Measurements from ENCODE around the gene IQCN.

The IQCN gene

GRCh38 chr19:18301718-18302111 is 27.5 kb upstream of the IQCN start:
- H3K27ac ChIP-seq: no peak overlapping the region
- no peak for TF ChIP-seq CTCF (conservative IDR thresholded peaks at IDR 0.05)

GRCh38 chr19:18300930-18301717 is 26.9 kb upstream of the IQCN start:
- H3K27ac ChIP-seq: no peak overlapping the region
- TF ChIP-seq CTCF (conservative IDR thresholded peaks at IDR 0.05): no peak

- no peak for TF ChIP-seq CTCF (conservative IDR thresholded peaks at IDR 0.05)
- H3K27ac ChIP-seq: no peak overlapping the region
Observed at GRCh38 chr19:18299654-18300053, 25.4 kb upstream of the IQCN start.

- TF ChIP-seq CTCF (conservative IDR thresholded peaks at IDR 0.05): no peak
Observed at GRCh38 chr19:18298601-18299000, 24.3 kb upstream of the IQCN start.

GRCh38 chr19:18297308-18297707 is 23.1 kb upstream of the IQCN start:
- TF ChIP-seq CTCF (conservative IDR thresholded peaks at IDR 0.05): no peak
- no peak overlapping the region for H3K27ac ChIP-seq

More at GRCh38 chr19:18298601-18299000, 24.3 kb upstream of the IQCN start:
- H3K27ac ChIP-seq: no peak overlapping the region

GRCh38 chr19:18295034-18295451 is 20.8 kb upstream of the IQCN start:
- no peak overlapping the region for H3K27ac ChIP-seq
- no peak for TF ChIP-seq CTCF (conservative IDR thresholded peaks at IDR 0.05)

GRCh38 chr19:18294467-18294864 is 20.2 kb upstream of the IQCN start:
- no peak overlapping the region for H3K27ac ChIP-seq
- TF ChIP-seq CTCF (conservative IDR thresholded peaks at IDR 0.05): no peak

Data from VCaP (cell line).